ENCODE data around the gene SRCIN1. TPM values are rescaled to one million over a fixed set of nuclear protein-coding genes. Genes with fewer than 3 reads are reported as not detected.
"Not testable (repeated sequence)": the region's sequence is repeated elsewhere in the genome, so short reads cannot be mapped to it uniquely, and the experiment has no call there.

The SRCIN1 gene
- total RNA-seq, 1 experiment from 2014 or later, result 0.02 TPM

GRCh38 chr17:38508570-38508950, 97.2 kb downstream of the SRCIN1 start:
- Histone ChIP-seq H3K36me3 (peaks cover 5% of the 10 kb centered on the region; the same call in 1 of the 2 replicates), H3K9me3 (replicated peaks) (no peaks in the 10 kb centered on the region), H3K4me3 (no peak overlapping the region), H3K27me3 (no peaks in the 10 kb centered on the region), H3K4me1 (peaks cover 19% of the 10 kb centered on the region), H3K27ac (no peak overlapping the region)
- no peak for DNase-seq

- no peaks in the 10 kb centered on the region for H3K9me3 ChIP-seq (replicated peaks)
- peaks cover 19% of the 10 kb centered on the region for H3K4me1 ChIP-seq
- DNase-seq, result no peak
- H3K27ac ChIP-seq, result no peak overlapping the region
- H3K27me3 ChIP-seq, result no peaks in the 10 kb centered on the region
- H3K4me3 ChIP-seq, result no peak overlapping the region
- H3K36me3 ChIP-seq, result peaks cover 5% of the 10 kb centered on the region; the same call in 1 of the 2 replicates
These were observed 97.7 kb downstream of the SRCIN1 start for GRCh38 chr17:38507921-38508569.

GRCh38 chr17:38507436-38507835, 98.3 kb downstream of the SRCIN1 start:
- no peaks in the 10 kb centered on the region for H3K27me3 ChIP-seq
- no peaks in the 10 kb centered on the region for H3K9me3 ChIP-seq (replicated peaks)
- no peak overlapping the region for H3K4me3 ChIP-seq
- H3K36me3 ChIP-seq, result peaks cover 5% of the 10 kb centered on the region; the same call in 1 of the 2 replicates
- H3K4me1 ChIP-seq, result peaks cover 17% of the 10 kb centered on the region
- DNase-seq, result no peak
- H3K27ac ChIP-seq, result no peak overlapping the region

GRCh38 chr17:38504216-38504615, 101.5 kb downstream of the SRCIN1 start:
- Histone ChIP-seq H3K36me3 (peaks cover 5% of the 10 kb centered on the region; the same call in 1 of the 2 replicates), H3K27ac (no peak overlapping the region), H3K4me3 (no peak overlapping the region), H3K9me3 (replicated peaks) (no peaks in the 10 kb centered on the region), H3K27me3 (no peaks in the 10 kb centered on the region), H3K4me1 (no peaks in the 10 kb centered on the region)
- DNase-seq, result no peak

GRCh38 chr17:38503286-38503913, 102.4 kb downstream of the SRCIN1 start:
- DNase-seq; H3K27ac ChIP-seq; H3K4me1 ChIP-seq; H3K4me3 ChIP-seq; H3K9me3 ChIP-seq (replicated peaks); H3K27me3 ChIP-seq; H3K36me3 ChIP-seq: not testable (repeated sequence)

- not testable (repeated sequence) for H3K9me3 ChIP-seq (replicated peaks); H3K4me3 ChIP-seq; H3K27ac ChIP-seq; H3K4me1 ChIP-seq; H3K36me3 ChIP-seq; DNase-seq; H3K27me3 ChIP-seq
These were observed 104.0 kb downstream of the SRCIN1 start for GRCh38 chr17:38501718-38502117.

GRCh38 chr17:38499230-38499629, 106.5 kb downstream of the SRCIN1 start:
- not testable (repeated sequence) for H3K4me1 ChIP-seq; H3K27me3 ChIP-seq; H3K9me3 ChIP-seq (replicated peaks); H3K36me3 ChIP-seq; H3K27ac ChIP-seq; DNase-seq; H3K4me3 ChIP-seq

GRCh38 chr17:38498353-38498752, 107.4 kb downstream of the SRCIN1 start:
- Histone ChIP-seq H3K36me3 (peaks cover 2% of the 10 kb centered on the region; the same call in 1 of the 2 replicates), H3K4me3 (no peak overlapping the region)

GRCh38 chr17:38497656-38498055, 108.1 kb downstream of the SRCIN1 start:
- H3K4me1 ChIP-seq; DNase-seq; H3K27ac ChIP-seq; H3K9me3 ChIP-seq (replicated peaks); H3K27me3 ChIP-seq; H3K4me3 ChIP-seq; H3K36me3 ChIP-seq: not testable (repeated sequence)

More at GRCh38 chr17:38498353-38498752, 107.4 kb downstream of the SRCIN1 start:
- DNase-seq, result no peak
- Histone ChIP-seq H3K9me3 (replicated peaks) (no peaks in the 10 kb centered on the region), H3K27ac (no peak overlapping the region), H3K27me3 (no peaks in the 10 kb centered on the region), H3K4me1 (no peaks in the 10 kb centered on the region)

- H3K4me1 ChIP-seq; H3K27ac ChIP-seq; H3K27me3 ChIP-seq; H3K9me3 ChIP-seq (replicated peaks); H3K4me3 ChIP-seq; DNase-seq; H3K36me3 ChIP-seq: not testable (repeated sequence)
These were observed 111.6 kb downstream of the SRCIN1 start for GRCh38 chr17:38494152-38494551.

- H3K36me3 ChIP-seq; H3K27ac ChIP-seq; H3K9me3 ChIP-seq (replicated peaks); H3K27me3 ChIP-seq; H3K4me1 ChIP-seq; H3K4me3 ChIP-seq: not testable (repeated sequence)
- peak; percentile 87 to 88 for DNase-seq
These were observed 113.4 kb downstream of the SRCIN1 start for GRCh38 chr17:38492067-38493040.

GRCh38 chr17:38491346-38492066, 114.2 kb downstream of the SRCIN1 start:
- H3K9me3 ChIP-seq (replicated peaks); H3K36me3 ChIP-seq; DNase-seq; H3K4me3 ChIP-seq; H3K27ac ChIP-seq; H3K4me1 ChIP-seq; H3K27me3 ChIP-seq: not testable (repeated sequence)

- H3K4me3 ChIP-seq; H3K9me3 ChIP-seq (replicated peaks); H3K27ac ChIP-seq; H3K4me1 ChIP-seq; DNase-seq; H3K27me3 ChIP-seq: not testable (repeated sequence)
- peaks cover 10% of the 10 kb centered on the region for H3K36me3 ChIP-seq
These were observed 116.0 kb downstream of the SRCIN1 start for GRCh38 chr17:38489774-38490173.

- H3K4me1 ChIP-seq; H3K9me3 ChIP-seq (replicated peaks); H3K27ac ChIP-seq; H3K4me3 ChIP-seq; DNase-seq; H3K27me3 ChIP-seq: not testable (repeated sequence)
- H3K36me3 ChIP-seq, result peaks cover 10% of the 10 kb centered on the region; the same call in 1 of the 2 replicates
These were observed 120.0 kb downstream of the SRCIN1 start for GRCh38 chr17:38485681-38486298.

Measured in SJCRH30 (cell line).